ENCODE measurements around the gene FLVCR2. TPM values are rescaled to one million over a fixed set of nuclear protein-coding genes. Genes with fewer than 3 reads are reported as not detected.

Gene FLVCR2, protein sequence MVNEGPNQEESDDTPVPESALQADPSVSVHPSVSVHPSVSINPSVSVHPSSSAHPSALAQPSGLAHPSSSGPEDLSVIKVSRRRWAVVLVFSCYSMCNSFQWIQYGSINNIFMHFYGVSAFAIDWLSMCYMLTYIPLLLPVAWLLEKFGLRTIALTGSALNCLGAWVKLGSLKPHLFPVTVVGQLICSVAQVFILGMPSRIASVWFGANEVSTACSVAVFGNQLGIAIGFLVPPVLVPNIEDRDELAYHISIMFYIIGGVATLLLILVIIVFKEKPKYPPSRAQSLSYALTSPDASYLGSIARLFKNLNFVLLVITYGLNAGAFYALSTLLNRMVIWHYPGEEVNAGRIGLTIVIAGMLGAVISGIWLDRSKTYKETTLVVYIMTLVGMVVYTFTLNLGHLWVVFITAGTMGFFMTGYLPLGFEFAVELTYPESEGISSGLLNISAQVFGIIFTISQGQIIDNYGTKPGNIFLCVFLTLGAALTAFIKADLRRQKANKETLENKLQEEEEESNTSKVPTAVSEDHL
- 1.6 and 1.9 TPM in 2 replicates for total RNA-seq

DNA sequence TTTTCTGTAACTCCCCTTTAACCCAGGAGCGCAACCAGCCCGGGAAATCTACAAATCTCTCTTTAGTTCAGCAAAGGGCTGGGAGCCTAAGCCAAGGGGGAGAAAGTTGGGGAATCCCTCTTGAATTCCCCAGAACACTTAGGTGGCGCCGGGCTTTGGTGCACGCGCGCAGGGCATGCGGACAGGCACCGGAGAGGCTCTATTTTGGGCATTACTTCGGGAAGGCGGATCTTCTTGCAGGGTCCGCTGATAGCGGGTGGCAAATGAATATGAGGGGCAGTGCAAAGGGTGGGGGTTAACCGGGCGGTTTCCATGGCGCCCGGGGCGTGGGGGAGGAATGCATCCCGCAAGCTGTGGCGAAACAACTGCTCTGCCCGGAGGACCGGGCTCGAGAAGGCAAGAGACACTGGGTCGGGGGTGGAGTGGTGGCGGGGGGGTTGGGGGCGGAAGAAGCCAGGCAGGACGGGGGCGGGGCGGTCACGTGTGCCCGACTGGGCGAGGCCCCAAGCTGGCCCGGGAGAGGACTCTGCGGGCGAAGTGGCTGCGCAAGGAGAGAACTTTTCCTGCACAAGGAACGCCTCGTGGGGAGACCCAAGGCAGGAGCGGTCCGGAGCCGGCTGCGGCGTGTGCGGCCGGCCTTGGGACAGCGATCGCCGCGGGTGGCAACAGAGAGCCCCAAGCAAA is at the start of gene FLVCR2:
Gene FLVCR2 (plus strand): TSS at position 519 of the 684 bp plus-strand sequence. CDS start 353 bp downstream, outside the sequence.

DNA sequence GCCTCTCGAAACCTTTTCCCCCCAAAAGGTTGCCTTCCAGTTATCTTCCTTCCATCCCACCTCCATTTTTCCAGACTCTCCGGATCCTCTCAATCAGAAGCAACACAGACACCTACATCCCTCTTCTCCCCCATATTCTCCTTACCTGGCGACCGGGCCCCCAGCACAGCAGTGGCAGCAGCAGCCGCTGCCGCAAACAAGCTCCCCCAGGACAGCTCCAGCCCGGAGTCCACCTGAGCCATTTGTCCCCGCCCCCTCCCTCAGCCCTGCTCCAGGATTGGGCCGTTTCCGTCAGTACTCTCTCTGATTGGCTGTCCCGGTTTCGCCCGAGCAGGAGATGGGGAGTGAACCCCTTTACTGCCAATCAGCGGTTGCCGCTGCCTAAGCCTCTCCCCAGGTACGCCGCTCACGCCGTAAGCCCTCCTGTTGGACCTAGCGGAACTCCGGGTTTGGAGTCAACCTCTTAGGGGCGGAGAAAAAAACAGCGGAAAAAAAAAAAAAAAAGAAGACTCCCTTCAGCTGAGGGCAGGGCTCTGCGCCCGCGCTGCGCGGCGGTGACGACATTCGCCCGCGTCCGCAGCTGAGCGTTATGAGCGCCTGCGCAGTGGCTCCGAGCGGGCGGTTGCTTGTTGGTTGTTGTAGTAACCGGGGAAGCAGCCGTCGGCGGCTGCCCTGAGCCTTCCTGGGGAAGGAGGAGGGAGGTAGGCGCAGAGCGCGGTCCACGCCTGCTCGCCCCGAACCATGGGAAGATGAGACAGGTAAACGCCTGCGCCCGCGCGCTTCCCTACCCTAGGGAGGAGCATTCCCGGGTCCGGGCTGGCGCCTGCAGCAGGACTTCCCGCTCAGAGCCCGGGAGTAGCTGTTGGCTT is 82.4 kb downstream of the FLVCR2 start, which contains the start of the genes ERG28 and TTLL5:
Gene ERG28 (minus strand): TSS at position 247 of the 869 bp plus-strand sequence. CDS start 3,374 bp downstream, outside the sequence.
Gene TTLL5 (plus strand): TSS at position 617 of the 869 bp plus-strand sequence. CDS start 1,904 bp downstream, outside the sequence.

Other genes with a start within 250 kb of the FLVCR2 start
- 3.7 and 10.4 TPM in 2 replicates for gene JDP2, start 150.6 kb upstream of the FLVCR2 start, total RNA-seq
- gene BATF, start 56.2 kb upstream of the FLVCR2 start, total RNA-seq, result 0.16 and 0.50 TPM in 2 replicates
- 4.0 and 4.5 TPM in 2 replicates for gene ERG28, start 82.3 kb downstream of the FLVCR2 start, total RNA-seq
- gene TTLL5, start 82.6 kb downstream of the FLVCR2 start, total RNA-seq, result 26.1 and 56.9 TPM in 2 replicates

Measured in bladder microvascular endothelial cell (primary cell).